NCI-H1105 treated with DMSO at 0.1 percent for 48 hours (cell line): Measurements from ENCODE around the gene CYP4A22.
A peak's percentile ranks its signal among the peaks of the same experiment; 100 is the strongest.
"Not testable (repeated sequence)": the region's sequence is repeated elsewhere in the genome, so short reads cannot be mapped to it uniquely, and the experiment has no call there.

Experiments
- DNase-seq: peaks from one replicate; lab custom pipeline; 2025; lab: John Stamatoyannopoulos, UW

CYP4A22 gene

GRCh38 chr1:47156457-47156856 is 19.2 kb downstream of the CYP4A22 start:
- DNase-seq: not testable (repeated sequence)

DNA sequence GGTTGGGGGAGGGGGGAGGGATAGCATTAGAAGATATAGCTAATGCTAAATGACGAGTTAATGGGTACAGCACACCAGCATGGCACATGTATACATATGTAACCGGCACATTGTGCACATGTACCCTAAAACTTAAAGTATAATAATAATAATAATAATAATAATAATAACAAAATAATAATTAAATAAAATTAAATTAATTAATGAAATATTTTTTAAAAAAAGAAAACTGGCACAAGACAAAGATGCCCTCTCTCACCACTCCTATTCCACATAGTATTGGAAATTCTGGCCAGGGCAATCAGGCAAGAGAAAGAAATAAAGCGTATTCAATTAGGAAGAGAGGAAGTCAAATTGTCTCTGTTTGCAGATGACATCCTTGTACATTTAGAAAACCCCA is 20.7 kb downstream of the CYP4A22 start:
- DNase-seq: not testable (repeated sequence)

GRCh38 chr1:47160716-47161115 is 23.5 kb downstream of the CYP4A22 start:
- DNase-seq: no peak

DNA sequence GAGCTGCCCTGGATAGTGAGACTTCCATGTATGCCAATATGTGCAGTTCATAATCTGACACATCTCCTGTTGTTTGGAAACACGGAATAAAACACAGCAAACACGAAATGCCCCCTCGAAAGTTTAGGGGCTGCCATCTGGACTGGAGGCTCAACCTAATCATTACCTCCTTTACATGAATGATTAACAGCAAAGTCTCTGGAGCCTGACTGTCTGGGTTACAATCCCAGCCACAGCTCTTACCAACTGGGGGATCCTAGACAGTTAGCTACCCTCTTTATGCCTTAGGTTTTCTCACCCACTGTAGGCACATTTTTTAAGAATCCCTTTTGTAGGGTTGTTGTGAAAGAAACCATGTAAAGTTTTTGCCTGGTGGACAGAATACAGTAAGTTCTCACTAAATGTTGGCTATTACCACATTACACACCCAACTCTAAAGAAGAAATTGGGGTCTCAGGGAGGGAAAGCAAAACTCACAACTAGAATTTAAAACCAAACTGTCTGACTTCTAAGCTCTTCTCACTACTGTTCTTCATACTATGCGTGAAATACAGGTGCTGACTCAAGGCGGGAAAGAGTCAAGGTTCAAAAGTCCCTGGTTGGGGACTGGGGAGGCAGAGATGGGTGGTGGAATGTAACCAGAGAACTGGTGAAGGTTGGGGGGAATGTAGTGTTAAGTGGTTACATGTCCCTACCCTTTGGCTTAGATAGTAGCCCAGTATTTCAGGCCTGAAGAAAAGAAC is 24.2 kb downstream of the CYP4A22 start:
- no peak for DNase-seq

DNA sequence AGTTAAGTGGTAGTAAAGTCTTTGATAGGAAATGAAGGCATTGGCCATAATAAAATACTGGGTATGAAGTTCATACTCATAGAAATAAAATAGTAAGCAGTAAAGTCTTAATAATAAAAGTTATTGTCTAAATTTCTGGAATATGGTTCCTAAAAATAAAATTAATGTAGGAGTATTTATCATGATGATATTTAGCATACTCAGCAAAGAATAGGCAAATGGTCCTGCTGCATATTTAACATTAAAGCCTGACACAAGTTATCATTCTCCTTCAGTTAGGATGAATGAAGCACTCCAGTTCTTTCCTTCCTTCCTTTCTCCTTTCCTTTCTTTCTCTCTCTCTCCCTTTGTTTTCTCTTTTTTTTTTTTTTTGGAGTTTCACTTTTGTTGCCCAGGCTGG is 27.3 kb downstream of the CYP4A22 start:
- no peak for DNase-seq

DNA sequence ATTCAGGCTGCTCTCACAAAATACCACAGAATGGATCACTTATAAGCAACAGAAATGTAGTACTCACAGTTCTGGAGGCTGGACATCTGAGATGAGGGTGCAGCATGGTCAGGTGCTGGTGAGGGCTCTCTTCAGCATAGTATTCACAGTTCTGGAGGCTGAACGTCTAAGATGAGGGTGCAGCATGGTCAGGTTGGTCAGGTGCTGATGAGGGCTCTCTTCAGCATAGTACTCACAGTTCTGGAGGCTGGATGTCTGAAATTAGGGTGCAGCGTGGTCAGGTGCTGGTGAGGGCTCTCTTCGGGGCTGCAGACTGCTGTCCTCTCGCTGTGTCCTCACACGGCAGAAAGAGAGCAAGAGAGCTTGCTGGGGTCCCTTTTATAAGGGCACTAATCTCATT is 35.5 kb downstream of the CYP4A22 start:
- DNase-seq: no peak

GRCh38 chr1:47174656-47175020 is 37.4 kb downstream of the CYP4A22 start:
- DNase-seq: no peak

- peak; percentile 67 for DNase-seq
These were observed 38.1 kb downstream of the CYP4A22 start for GRCh38 chr1:47175227-47175934.

GRCh38 chr1:47178020-47178419 is 40.8 kb downstream of the CYP4A22 start:
- no peak for DNase-seq

DNA sequence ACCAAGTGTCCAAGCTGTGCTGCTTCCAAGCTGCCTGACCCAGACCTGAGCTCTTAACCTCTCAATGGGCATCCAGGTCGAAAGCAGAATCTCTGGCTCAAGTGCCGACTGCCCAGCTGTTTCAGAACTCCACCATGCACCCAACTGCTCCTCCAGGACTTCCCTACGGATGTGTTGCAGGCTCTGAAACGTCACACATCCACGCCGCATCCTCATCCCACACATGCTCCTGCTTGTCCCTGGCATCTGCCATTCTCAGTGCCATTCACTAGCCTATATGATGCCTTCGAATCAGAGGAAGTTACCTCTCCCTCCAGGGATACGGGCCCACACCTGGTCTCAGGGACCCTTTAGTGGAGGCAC is 41.4 kb downstream of the CYP4A22 start:
- no peak for DNase-seq

GRCh38 chr1:47179017-47179987 is 42.1 kb downstream of the CYP4A22 start:
- peak; percentile 88 for DNase-seq

GRCh38 chr1:47179988-47180563 is 42.8 kb downstream of the CYP4A22 start:
- no peak for DNase-seq

DNA sequence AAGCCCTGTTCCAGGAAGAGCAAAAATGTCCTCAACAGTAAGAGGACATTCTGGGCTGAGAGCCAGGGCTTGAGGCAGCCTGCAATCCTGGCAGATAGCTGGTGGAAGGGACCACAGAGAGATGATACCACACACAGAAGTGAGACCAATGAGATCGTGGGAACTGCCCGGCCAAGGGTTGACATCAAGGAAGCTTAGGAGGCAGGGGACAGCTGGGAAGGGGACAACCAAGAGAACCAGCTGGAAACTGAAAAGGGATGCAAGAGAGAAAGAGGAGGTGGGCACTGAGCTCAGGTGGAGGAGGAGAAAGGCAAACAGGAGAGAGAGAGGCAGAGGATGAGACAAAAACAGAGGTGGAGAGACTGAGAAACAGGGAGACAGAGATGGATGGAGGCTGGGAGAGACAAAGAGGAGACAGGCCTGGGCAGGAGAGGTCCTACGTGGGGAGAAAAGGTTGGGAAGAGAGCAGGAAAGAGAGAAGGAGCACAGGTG is 43.4 kb downstream of the CYP4A22 start:
- peak; percentile 7 for DNase-seq

DNA sequence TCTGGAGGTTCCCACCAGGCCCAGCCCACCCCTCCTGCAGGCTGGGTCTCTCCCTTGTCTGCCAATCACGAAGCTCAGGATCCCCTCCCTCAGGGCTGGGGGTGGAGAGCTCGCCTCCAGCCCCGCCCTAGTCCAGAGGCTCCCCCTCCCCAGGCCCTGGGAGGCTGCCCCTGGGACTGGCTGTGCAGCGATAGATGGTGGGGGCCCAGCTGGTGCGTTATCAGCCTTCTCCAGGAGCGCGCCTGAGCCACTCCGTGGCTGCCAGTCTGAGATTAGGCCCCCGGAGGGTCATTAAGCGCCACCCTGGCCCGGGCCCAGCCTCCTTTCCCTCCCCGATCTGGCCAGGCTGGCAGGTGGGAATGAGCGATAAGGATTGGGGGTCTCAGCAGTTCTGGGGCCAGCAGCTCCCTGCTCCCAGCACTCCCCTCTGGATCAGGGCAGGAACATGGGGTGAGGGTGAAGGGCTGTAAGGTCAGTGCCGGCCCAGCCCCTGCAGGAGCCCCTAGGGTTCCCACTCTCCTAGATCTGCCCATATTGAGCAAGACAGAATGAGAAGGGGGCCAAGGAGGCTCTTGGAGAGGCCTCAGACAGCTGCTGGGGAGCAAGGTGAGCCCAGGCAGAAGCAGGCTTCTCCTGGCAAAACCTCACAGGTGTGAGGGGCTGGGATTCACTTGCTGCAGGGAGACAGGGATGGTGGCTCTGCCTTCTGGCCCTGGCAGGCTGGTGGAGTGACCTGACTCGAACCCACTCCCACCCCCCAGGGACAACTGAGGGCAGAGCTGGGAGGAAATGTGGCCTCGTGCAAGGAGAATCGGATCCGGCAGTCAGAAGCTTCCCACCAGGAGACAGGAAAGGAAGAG is 44.1 kb downstream of the CYP4A22 start:
- no peak for DNase-seq

DNA sequence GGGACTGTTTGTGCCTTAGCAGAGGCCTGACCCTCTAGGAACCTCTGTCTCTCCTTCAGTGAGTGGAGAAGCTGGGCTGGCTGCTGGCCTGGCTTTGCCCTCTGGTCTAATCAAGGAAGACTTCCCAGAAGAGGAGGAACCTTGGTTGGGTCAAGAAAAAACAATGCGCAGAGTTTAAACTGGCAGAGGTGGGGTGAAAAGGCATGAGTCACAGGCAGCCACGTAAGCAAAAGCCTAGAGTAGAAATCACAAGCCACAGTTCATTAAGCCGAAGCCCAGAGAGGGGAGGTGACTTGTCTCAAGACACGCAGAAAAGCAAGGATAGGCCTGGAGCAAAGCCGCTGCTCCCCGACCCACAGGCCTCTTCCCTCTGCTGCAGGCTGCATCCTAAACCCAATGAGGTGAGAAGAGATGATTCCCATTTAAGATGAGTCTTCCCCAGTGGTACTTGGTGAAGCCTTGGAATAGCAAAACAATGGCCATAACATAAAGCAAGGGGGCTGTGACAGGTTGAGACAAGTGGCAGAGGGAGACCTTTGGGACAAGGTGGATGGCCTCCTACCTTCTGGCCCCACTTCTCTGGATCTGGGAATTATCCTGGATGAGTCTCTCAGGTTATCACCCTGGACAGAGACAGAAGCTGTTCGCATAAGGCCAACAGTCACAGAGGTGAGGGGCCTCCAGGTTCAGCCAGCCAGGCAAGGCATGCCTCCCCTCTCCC is 44.9 kb downstream of the CYP4A22 start:
- no peak for DNase-seq

- DNase-seq: no peak
These were observed 45.5 kb downstream of the CYP4A22 start for GRCh38 chr1:47182676-47183235.

- DNase-seq: no peak
These were observed 46.3 kb downstream of the CYP4A22 start for GRCh38 chr1:47183308-47184089.

DNA sequence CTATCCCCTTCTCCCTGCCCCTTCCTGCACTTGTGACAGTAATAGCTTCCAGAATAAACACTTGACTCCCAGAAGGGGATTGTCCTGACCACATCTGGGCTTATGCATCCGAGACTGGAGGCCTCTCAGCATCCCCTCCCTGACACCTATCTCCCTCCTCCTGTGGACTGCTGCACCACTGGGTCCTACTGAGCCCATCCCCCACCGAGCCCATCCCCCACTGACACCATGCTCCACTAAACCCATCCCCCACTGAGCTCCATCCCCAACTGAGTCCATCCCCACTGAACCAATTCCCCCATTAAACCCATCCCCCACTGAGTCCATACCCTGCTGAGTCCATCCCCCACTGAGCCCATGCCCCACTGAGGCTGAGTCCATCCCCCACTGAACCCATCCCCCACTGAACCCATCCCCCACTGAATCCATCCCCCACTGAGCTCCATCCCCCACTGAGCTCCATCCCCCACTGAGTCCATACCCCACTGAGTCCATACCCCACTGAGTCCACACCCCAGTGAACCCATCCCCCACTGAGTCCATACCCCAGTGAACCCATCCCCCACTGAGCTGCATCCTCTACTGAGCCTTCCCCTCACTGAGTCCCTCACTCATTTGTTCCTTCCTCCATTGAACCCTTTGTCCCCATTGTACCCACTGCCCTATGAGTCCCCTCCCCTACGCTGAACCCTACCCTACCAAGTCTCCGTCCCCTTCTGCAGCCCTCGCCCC is 47.0 kb downstream of the CYP4A22 start:
- DNase-seq: no peak
